HG03469 (cell line): ENCODE measurements around the gene APOM.

Experiments
- ATAC-seq: cut with Tn5 transposase; IDR thresholded peaks from one replicate; pipeline ENCODE4 v1.9.1; 2021; ENCODE audit warnings: mild to moderate bottlenecking, moderate library complexity, moderate number of reproducible peaks; ENCODE audit not compliant: unreplicated experiment

The APOM gene

GRCh38 chr6:31630177-31630934, 25.3 kb upstream of the APOM start:
- no peak for ATAC-seq

GRCh38 chr6:31631209-31631608, 24.5 kb upstream of the APOM start:
- no peak for ATAC-seq

GRCh38 chr6:31631681-31632278, 23.9 kb upstream of the APOM start:
- ATAC-seq = no peak

GRCh38 chr6:31632279-31632946, 23.3 kb upstream of the APOM start:
- no peak for ATAC-seq

- no peak for ATAC-seq
Measured at GRCh38 chr6:31633447-31633846, 22.2 kb upstream of the APOM start.

GRCh38 chr6:31634131-31634530, 21.6 kb upstream of the APOM start:
- ATAC-seq = no peak

GRCh38 chr6:31634969-31635575, 20.6 kb upstream of the APOM start:
- no peak for ATAC-seq

- ATAC-seq = no peak
Measured at GRCh38 chr6:31636698-31637596, 18.7 kb upstream of the APOM start.

- no peak for ATAC-seq
Measured at GRCh38 chr6:31639043-31639442, 16.7 kb upstream of the APOM start.

- no peak for ATAC-seq
Measured at GRCh38 chr6:31639449-31639861, 16.2 kb upstream of the APOM start.

- ATAC-seq = no peak
Measured at GRCh38 chr6:31640612-31641011, 15.1 kb upstream of the APOM start.

- no peak for ATAC-seq
Measured at GRCh38 chr6:31641370-31641769, 14.3 kb upstream of the APOM start.

- no peak for ATAC-seq
Measured at GRCh38 chr6:31642798-31643570, 12.7 kb upstream of the APOM start.

GRCh38 chr6:31643818-31644454, 11.8 kb upstream of the APOM start:
- ATAC-seq = no peak

- no peak for ATAC-seq
Measured at GRCh38 chr6:31645325-31645724, 10.4 kb upstream of the APOM start.

GRCh38 chr6:31651602-31652191, 4.0 kb upstream of the APOM start:
- peak; percentile 17 for ATAC-seq

GRCh38 chr6:31652925-31653724, 2.6 kb upstream of the APOM start:
- peak; percentile 42 for ATAC-seq
